Measurements from ENCODE around the gene PTPRH. TPM values are rescaled to one million over a fixed set of nuclear protein-coding genes. Genes with fewer than 3 reads are reported as not detected.
A peak's percentile ranks its signal among the peaks of the same experiment; 100 is the strongest.

Gene PTPRH, protein sequence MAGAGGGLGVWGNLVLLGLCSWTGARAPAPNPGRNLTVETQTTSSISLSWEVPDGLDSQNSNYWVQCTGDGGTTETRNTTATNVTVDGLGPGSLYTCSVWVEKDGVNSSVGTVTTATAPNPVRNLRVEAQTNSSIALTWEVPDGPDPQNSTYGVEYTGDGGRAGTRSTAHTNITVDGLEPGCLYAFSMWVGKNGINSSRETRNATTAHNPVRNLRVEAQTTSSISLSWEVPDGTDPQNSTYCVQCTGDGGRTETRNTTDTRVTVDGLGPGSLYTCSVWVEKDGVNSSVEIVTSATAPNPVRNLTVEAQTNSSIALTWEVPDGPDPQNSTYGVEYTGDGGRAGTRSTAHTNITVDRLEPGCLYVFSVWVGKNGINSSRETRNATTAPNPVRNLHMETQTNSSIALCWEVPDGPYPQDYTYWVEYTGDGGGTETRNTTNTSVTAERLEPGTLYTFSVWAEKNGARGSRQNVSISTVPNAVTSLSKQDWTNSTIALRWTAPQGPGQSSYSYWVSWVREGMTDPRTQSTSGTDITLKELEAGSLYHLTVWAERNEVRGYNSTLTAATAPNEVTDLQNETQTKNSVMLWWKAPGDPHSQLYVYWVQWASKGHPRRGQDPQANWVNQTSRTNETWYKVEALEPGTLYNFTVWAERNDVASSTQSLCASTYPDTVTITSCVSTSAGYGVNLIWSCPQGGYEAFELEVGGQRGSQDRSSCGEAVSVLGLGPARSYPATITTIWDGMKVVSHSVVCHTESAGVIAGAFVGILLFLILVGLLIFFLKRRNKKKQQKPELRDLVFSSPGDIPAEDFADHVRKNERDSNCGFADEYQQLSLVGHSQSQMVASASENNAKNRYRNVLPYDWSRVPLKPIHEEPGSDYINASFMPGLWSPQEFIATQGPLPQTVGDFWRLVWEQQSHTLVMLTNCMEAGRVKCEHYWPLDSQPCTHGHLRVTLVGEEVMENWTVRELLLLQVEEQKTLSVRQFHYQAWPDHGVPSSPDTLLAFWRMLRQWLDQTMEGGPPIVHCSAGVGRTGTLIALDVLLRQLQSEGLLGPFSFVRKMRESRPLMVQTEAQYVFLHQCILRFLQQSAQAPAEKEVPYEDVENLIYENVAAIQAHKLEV
- total RNA-seq (10 to 100 TPM in 2 of 6 donors, 1 to 10 TPM in 4; 5.1 to 15.3 (median 8.8) TPM), polyA plus RNA-seq (1 to 10 TPM; 5.8 to 8.0 TPM)

DNA sequence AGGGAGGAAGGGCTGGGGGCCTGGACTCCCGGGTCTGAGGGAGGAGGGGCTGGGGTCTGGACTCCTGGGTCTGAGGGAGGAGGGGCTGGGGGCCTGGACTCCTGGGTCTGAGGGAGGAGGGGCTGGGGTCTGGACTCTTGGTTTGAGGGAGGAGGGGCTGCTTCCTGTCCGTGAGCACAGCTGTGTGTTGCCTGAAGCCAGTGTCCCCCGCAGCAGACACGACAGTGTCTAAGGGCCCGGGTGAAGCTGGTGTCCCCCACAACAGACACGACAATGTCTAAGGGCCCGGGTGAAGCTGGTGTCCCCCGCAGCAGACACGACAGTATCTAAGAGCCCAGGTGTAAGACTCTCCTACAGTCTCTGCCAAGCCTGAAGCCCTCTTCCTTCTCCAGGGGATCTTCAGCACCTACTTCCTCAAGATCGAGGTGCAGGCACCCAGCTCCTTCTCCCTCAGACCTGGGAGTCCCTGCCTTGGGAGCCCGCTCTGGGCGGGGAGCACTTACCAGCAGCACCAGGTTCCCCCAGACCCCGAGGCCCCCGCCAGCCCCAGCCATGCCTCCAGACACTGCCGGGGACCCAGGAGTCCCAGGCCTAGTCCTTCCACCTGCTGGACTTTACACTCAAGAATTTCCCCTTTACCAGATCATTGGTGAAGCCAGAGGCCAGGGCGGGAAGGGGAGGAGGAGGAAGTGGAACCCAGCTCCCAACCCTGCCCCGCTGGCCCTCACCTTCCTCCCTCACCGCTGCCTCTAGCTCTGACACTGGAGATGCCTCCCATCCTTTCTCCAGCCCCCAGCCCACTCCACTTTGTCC lies at the start of gene PTPRH:
Gene PTPRH (minus strand): TSS at position 622 of the 813 bp plus-strand sequence. CDS start 68 bp downstream, at position 554.
- 65 to 72% methylated on average over 15 to 17 of the region's 18 CpGs for WGBS, 2 donors
- H3K27me3 ChIP-seq = no peaks in the 10 kb centered on the region
- ATAC-seq (peak in 3 of 4 donors; percentile 35 to 60 (median 39)), FAIRE-seq (no peak), DNase-seq (peak in 5 of 6 donors; percentile 30 to 75 (median 45))
- H3K9me3 ChIP-seq = no peaks in the 10 kb centered on the region
- TF ChIP-seq, protein P1, sequence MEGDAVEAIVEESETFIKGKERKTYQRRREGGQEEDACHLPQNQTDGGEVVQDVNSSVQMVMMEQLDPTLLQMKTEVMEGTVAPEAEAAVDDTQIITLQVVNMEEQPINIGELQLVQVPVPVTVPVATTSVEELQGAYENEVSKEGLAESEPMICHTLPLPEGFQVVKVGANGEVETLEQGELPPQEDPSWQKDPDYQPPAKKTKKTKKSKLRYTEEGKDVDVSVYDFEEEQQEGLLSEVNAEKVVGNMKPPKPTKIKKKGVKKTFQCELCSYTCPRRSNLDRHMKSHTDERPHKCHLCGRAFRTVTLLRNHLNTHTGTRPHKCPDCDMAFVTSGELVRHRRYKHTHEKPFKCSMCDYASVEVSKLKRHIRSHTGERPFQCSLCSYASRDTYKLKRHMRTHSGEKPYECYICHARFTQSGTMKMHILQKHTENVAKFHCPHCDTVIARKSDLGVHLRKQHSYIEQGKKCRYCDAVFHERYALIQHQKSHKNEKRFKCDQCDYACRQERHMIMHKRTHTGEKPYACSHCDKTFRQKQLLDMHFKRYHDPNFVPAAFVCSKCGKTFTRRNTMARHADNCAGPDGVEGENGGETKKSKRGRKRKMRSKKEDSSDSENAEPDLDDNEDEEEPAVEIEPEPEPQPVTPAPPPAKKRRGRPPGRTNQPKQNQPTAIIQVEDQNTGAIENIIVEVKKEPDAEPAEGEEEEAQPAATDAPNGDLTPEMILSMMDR (IDR thresholded peaks at IDR 0.05) = no peak
- peak within 1 kb of the TSS; percentile 64 to 84 (median 76) for H3K27ac ChIP-seq
- no peak within 1 kb of the TSS for H3K4me3 ChIP-seq
- peaks cover 0 to 2% (median 0%) of the 10 kb centered on the region in 3 donors for H3K36me3 ChIP-seq
- intact Hi-C loops (cut with DNase I) = no loop called here
- H3K4me1 ChIP-seq = peaks cover 15 to 23% (median 15%) of the 10 kb centered on the region in 3 donors

DNA sequence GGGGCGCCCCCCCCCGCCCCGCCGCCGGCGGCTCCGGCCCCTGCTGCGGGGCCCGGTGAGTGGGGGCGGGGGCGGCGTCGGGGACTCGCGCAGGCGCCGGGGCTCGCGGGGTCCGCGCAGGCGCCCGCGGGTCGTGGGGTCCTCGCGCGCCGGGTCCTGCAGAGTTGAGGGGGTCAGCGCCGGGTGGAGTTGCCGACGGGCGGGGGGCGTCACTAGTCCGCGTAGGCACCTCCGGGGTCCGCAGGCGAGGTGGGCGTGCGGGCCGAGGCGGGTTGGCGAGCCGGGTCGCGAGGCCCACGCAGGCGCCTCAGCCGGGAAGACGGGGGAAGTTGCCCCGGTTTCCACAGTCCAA lies 49.2 kb upstream of the PTPRH start:
- TF ChIP-seq, protein P1 (IDR thresholded peaks at IDR 0.05) = no peak
- intact Hi-C loops (cut with DNase I) = no loop called here
- no peak for FAIRE-seq
- DNase-seq = peak in 3 of 6 donors; percentile 59 to 75 (median 72)
- Histone ChIP-seq H3K36me3 (no peaks in the 10 kb centered on the region), H3K4me1 (peaks cover 7 to 26% (median 8%) of the 10 kb centered on the region in 3 donors), H3K4me3 (peak overlapping the region; percentile 55 to 99 (median 93)), H3K27ac (peak overlapping the region; percentile 44 to 90 (median 77)), H3K27me3 (no peaks in the 10 kb centered on the region), H3K9me3 (no peaks in the 10 kb centered on the region)
- 0% methylated on average over 40 to 53 of the region's 53 CpGs for WGBS, 2 donors
- peak; percentile 4 to 13 (median 12) for ATAC-seq

DNA sequence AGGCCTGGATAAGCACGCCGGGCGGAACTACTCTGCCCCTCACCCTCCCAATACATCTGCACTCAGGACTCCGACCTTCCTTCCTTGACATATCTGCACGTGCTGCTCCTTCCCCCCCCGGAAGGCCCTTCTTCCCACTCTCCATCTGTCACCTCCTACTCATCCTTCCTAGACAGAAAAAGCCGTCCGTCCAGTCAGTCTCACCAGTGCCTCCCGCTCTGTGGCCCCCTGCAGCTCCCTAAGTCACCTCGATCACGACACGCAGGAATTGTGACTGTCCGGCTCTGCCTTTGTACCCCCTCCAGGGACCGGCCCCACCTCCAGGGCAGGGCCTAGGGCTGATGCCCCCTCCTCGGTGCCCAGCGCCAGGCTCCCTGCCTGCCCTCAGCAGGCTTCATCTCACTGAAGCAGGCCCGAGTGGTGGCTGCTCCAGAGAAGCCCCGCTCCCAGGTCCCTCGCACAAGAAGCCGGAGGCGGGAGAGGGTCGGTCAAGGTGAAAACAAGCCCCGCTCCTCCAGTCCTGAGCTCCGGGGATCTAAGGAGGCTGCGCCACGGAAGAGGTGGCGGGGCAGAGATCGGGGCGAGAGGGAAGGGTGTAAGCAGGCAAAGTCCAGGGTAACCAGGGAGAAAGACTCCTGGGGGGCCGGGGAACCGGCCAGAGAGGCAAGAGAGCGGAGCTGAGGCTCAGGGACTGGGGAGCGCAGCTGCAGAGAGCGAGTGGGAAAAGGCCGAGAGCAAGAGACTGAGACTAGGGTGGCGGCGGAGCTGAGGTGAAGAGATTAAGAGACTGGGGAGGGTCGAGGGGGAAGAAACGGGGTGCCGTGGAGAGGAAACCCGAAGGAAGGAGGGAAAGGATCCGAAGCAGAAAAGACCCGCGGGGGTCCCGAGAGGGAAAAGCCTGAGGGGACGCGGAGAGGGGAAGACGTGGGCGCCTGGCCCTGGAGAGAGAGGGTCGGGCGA lies 48.4 kb upstream of the PTPRH start:
- TF ChIP-seq, protein P1 (IDR thresholded peaks at IDR 0.05) = no peak
- FAIRE-seq (no peak), ATAC-seq (no peak), DNase-seq (peak in 1 of 6 donors; percentile 68)
- intact Hi-C loops (cut with DNase I) = no loop called here
- H3K4me3 ChIP-seq = peak overlapping the region; percentile 55 to 99 (median 93)
- H3K27ac ChIP-seq = no peak overlapping the region
- WGBS, 2 donors = 1 to 2% methylated on average over 43 to 51 of the region's 51 CpGs
- H3K27me3 ChIP-seq = no peaks in the 10 kb centered on the region
- no peaks in the 10 kb centered on the region for H3K36me3 ChIP-seq
- peaks cover 7 to 28% (median 8%) of the 10 kb centered on the region in 3 donors for H3K4me1 ChIP-seq
- no peaks in the 10 kb centered on the region for H3K9me3 ChIP-seq

All from pancreas (tissue), 10 donors.